NCI-H2029 treated with DMSO at 0.1 percent for 48 hours (cell line): ENCODE measurements around the gene TEX53.
A peak's percentile ranks its signal among the peaks of the same experiment; 100 is the strongest.

ENCODE experiments used
- DNase-seq: peaks from one replicate; lab custom pipeline; 2025; lab: John Stamatoyannopoulos, UW

The TEX53 gene

GRCh38 chr9:114657705-114658104 lies at the start of gene TEX53:
TSS of gene TEX53 (minus strand) at chr9:114657805. CDS start at chr9:114657774, 31 bp downstream.
- DNase-seq = no peak

- no peak for DNase-seq
These were observed 49.1 kb upstream of the TEX53 start for GRCh38 chr9:114706711-114707110.

DNA sequence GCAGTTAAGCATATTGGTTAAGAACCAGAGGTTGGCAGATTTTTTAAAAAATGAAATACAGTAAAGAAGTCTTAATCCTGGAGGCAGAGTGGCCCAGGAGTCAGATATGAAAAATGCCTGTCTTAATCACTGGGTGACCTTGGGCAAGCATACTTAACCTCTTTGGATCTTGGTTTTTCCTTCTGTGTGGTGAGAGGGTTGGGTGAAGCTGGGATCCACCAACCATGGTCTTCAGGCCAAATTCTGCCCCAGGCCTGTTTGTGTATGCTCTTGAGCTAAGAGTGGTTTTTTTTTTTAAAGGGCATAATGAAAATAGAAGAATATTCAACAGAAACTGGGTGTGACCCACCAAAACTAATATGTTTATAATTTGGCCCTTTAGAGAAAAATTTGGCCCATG lies 44.4 kb upstream of the TEX53 start:
- no peak for DNase-seq

DNA sequence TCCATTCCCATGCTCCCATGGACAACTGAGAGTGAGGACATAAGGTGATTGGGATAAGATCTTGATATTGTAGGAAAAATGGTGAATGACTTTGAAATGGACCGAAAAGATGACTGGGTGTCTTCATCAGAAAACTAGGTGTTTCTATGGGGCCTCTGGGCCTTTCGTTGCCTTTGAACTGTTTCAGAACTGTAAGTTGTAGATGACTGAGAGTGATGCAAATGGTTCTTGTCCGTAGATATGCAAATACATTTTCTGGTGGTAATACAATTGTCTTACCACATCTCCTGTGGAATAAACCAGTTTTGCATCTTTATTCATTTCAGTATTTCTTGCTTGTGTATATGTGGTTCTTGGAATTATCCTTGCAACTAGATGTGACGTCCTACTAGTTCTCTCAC lies 40.3 kb upstream of the TEX53 start:
- DNase-seq = no peak

DNA sequence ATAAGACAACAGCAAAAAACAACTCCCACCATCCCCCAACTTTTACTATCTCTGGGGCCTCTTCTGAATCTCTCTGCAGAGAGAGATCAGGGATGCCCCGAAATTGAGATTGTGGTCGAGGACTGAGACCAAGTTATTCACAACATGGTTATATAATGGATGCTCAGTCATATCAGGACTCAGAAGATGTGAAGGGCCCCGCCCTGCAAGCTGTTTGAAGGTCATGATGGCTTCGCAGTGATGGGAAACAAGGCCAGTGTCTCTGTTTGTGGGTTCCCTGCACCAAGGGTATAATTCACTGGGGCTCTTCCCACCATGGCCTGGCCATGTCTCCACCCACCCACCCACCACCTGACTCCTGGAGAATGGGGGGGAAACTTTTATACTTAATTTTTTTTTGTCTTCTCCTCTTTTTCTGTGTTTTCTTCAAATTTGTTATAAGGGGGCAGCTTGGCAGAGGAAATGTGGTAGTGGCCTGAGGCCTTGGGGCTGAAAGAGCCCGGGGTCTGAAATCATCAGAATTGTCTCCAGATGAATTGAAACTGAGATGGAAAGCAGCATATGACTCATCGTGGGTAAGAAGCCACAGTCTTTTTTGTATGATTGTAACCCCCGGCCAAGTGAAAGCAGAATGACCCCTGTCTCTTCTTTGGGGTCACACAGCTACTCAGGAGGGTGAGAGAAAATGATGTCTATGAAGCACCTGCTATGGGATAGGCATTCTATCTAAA lies 39.4 kb upstream of the TEX53 start:
- no peak for DNase-seq

GRCh38 chr9:114695948-114696347 lies 38.3 kb upstream of the TEX53 start:
- DNase-seq = no peak

DNA sequence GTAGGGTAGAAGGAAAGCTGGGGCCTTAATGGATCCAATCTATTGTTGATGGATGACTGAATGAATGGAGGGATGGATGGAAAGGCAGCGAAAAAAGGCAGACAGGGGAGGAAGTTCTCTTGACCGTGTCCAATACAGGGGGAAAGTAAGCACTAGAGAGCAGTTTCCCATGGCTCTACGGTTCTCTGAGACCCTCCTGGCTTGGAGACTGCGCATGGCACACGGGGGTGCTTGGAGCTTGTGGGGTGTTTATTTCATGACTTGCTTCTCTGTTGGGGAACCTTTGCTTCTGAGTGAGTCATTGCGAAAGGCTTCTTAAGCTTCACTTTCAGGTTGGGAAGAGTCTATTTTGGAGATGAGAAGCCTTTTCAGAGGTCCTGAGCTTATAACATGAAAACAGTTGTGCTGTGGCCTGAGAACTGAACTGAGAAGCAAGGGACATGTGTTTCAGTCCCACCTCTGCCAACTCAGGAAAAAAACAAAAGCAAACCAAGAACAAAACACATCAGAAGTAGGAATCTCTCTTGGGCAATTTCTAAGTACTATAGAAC lies 37.2 kb upstream of the TEX53 start:
- no peak for DNase-seq

DNA sequence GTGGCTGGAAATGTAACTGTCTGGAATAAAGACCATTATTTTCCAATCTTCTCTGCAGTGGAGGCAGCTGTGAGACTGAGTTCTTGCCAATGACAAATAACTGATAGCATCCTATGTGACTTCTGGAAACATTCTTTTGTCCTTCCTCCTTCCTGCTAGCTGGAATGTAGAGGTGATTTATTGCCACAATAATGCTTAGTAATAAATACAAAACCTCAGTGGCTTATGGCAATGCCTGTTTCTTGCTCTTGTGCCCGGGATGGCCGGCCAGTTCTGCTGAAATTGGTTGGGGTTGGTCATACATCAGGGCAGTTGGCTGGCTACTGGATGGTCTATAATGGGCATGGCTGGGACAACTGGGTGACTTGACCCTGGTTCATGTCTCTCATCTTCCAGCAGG lies 36.5 kb upstream of the TEX53 start:
- DNase-seq = no peak

- no peak for DNase-seq
These were observed 35.7 kb upstream of the TEX53 start for GRCh38 chr9:114693248-114693855.

DNA sequence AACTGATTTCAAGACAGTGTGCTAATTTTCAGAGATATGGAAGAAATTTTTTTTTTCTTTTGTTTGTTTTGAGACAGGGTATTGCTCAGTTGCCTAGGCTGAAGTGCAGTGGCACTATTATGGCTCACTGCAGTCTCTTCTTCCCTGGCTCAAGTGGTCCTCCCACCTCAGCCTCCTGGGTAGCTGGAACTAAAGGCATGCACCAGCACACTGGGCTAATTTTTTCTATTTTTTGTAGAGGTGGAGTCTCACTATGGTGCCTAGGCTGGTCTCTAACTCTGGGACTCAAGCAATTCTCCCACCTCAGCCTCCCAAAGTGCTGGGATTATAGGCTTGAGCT lies 34.3 kb upstream of the TEX53 start:
- DNase-seq = no peak

- DNase-seq = no peak
These were observed 33.7 kb upstream of the TEX53 start for GRCh38 chr9:114691046-114691955.

DNA sequence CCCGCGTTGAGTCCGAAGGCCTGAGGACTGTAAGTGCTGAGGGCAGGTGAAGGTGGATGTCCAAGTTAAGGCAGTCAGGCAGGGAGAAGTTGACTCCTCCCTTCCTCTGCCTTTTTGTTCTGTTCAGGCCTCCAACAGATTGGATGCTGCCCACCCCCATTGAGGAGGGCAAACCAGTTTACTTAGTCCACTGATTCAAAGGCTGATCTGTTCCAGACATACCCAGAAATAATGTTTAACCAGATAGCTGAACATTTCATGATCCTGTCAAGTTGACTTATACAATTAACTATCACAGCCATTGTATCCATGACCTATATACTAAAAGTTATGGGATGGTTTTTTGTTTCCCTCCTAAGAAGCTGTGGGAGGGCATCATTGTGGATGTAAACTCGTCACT lies 32.7 kb upstream of the TEX53 start:
- DNase-seq = no peak

GRCh38 chr9:114689813-114690212 lies 32.2 kb upstream of the TEX53 start:
- no peak for DNase-seq

GRCh38 chr9:114688909-114689610 lies 31.5 kb upstream of the TEX53 start:
- DNase-seq = no peak

DNA sequence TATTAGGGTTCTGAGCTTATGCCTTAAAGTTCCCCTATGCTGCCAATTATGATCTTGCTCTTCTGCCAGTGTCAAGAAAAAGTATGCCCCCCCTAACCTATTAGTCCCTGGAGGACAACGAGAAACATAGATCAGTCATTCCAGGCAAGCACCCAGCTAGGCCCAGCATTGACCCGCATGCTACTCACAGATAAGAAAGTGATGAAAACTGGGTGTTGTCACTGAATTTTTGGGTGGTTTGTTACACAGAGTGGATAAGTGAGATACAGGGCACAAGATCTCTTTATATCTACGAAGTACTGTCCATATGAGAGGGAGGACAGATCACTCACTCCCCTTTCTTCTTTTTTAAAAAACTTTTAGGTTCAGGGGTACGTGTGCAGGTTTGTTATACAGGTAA lies 30.8 kb upstream of the TEX53 start:
- no peak for DNase-seq

GRCh38 chr9:114687034-114687433 lies 29.4 kb upstream of the TEX53 start:
- DNase-seq = no peak

GRCh38 chr9:114685951-114686350 lies 28.3 kb upstream of the TEX53 start:
- no peak for DNase-seq

GRCh38 chr9:114684036-114684435 lies 26.4 kb upstream of the TEX53 start:
- no peak for DNase-seq

GRCh38 chr9:114682846-114683245 lies 25.2 kb upstream of the TEX53 start:
- no peak for DNase-seq

- peak; percentile 39 for DNase-seq
These were observed 24.2 kb upstream of the TEX53 start, which contains the start of gene TEX48 for GRCh38 chr9:114681594-114682332. TSS of gene TEX48 (minus strand) at chr9:114682192. CDS start at chr9:114671723, 10,469 bp downstream.
